HG03520 (cell line): Measurements from ENCODE around the gene ACLY.
"Not testable (repeated sequence)": the region's sequence is repeated elsewhere in the genome, so short reads cannot be mapped to it uniquely, and the experiment has no call there.

ENCODE experiments used
- ATAC-seq: cut with Tn5 transposase; IDR thresholded peaks from one replicate; pipeline ENCODE4 v1.9.1; 2021; ENCODE audit warnings: mild to moderate bottlenecking, moderate library complexity; ENCODE audit not compliant: unreplicated experiment

Gene ACLY

DNA sequence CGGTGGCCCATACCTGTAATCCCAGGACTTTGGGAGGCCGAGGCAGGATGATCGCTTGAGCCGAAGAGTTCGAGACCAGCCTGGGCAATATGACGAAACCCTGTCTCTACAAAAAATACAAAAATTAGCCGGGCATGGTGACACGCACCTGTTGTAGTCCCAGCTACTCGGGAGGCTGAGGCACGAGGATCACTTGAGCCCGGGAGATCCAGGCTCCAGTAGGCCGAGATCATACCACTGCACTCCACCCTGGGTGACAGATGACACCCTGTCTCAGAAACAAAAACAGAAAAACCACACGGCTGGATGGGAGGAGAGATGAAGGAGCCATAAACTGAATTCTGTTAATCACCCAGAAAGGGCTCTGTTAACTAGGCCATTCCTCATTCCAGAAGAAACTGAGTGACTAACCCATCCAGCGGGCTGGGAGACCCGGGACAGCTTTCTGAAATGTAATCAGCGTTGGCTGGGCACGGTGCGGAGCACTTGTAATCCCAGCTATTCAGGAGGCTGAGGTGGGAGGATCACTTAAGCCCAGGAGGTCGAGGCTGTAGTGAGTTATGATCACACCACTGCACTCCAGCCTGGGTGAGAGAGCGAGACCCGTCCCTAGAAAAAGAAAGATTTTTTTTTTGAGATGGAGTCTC, 82.1 kb downstream of the ACLY start:
- ATAC-seq: no peak

DNA sequence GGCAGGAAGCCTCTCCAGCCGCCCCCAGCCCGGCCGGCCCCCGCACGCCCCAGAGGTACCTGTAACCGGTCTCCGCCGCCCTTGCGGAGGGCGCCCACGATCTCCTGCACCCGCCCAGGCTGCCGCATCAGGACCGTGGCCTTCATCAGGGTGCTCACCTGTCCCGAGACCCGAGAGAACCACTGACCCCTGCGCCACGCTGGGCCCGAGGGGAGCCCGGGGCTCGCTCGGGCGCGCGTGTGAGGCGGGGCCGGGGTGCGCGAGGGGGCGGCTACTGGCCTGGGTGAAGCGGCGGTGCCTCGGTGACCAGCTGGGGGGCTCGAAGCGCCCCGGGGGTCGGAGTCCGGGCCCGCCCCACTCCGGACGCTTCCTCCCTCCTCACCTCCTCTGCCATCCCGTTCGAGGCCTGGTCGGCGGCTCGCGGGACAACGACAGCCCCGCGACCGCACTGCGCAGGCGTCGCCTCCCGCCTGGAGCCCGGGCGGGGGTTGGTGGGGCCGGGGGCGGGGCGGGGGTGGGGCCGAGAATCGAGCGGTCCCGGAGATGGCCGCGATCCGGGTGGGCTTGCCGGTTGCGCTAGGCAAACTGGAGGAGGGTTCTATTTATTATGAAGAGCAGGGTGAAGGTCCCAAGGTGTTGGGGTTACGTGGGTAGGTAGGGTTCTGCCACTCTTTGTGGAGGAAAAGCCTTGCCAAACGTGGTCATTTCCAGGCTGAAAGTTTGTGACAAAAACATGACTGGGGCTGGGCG, 82.8 kb downstream of the ACLY start, which contains the start of gene NT5C3B:
Gene NT5C3B, minus strand, starts transcription at position 433 of the 750 bp plus-strand sequence. Its CDS starts 39 bp downstream, at position 394.
- ATAC-seq: no peak

DNA sequence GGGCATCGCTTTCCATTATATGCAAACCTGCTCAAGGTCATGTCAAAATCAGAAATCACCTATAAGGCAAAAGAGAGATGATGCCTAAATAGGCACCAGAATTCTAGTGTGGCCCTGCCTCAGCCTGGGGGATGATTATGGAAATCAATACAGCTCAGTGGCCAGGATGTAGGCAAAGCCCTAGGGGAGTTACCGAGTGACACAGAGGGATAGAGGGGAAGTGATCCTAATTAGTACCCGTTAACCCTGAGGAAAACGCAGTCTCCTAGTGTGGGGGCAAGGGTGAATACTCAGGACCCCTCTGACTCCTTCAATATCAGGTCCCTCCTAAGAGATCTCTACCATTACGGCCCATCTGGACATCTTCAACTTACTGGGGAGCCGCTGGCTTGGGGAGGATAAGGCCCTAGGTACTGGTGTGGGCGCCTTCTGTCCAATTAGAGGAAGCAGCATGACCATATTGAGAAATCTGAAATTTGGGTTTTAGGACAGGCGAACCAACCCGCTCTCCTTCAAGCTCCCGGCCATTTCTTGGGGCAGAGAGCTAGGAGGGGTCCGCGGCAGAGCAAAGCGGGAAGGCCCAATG, 83.4 kb downstream of the ACLY start:
- ATAC-seq: no peak

DNA sequence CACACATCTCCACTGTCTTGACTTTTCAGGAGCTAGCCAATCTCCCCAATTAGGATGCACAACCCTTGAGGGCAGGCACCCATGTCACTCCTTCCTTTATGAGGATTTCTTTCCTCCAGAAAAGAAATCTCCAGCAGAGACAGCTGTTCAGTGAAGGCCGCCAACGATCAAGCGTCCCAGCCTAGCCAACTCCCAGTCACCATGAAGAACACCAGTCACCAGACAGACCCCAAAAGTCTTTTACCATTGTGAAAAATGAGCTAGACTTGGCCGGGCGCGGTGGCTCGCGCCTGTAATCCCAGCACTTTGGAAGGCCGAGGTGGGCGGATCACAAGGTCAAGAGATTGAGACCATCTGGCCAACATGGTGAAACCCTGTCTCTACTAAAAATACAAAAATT, 88.8 kb downstream of the ACLY start:
- not testable (repeated sequence) for ATAC-seq

DNA sequence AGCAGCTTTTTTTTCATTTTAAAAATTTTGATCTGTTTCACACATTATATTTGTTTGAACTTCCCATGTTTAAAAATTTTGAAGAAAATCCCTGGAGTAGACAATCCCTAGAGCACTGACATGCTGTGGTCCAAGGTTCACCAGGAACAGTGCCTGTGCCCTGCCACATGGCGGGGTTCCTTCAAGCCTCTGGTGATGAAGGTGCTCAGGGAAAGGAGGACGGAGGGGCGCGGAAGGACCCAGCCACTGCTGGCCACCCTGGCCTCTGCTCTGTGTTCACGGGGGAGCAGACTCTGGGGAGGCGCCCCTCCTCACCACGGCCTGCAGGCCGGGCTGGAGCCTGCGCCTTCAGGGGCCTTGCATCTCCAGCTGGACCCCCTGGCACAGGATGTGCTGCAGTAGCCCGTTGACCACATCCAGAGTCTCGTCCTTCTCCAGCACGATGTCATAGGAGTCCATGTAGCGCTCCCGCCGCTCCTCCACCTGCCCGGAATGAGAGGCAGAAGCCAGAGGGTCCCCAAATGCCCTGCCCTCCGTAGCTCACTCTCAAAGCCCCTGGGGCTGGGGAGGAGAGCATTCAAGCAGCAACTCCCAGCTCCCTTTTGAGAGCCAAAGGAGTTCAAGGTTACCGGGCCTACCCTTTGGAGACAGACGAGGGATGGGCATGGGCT, 93.4 kb downstream of the ACLY start:
- ATAC-seq: no peak

DNA sequence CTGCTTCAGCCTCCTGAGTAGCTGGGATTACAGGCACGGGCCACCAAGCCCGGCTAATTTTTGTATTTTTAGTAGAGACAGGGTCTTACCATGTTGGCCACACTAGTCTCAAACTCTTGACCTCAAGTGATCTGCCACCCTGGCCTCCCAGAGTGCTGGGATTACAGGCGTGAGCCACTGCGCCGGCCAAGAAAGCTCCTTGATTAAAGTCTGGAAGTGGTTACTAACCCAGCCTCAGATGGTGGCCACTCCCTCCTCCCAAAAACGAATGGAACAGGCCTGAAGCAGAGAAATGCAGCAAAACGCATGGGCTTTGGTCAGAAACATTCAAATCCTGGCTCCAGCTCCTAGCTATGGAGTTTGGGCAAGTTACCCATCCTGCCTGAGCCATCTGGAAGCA, 94.7 kb downstream of the ACLY start:
- ATAC-seq: no peak

DNA sequence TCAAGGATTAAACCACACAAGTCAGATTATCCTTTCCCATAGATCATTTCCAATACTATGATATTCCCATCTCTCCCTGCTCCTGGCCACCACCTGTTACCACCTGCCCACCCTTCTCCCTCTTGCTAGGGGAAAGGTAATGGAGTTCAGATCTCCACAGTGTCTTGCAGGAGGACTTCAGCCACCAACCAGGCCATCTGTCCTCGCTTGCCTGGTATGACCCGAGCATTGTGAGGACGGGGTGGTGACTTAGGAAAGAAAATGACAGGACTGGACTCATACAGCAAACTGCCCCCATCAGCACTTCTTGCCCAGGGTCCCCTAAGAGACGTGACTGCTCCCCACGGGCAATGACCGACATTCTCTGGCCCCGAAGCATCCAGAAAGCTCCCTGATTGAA, 95.2 kb downstream of the ACLY start:
- ATAC-seq: no peak

DNA sequence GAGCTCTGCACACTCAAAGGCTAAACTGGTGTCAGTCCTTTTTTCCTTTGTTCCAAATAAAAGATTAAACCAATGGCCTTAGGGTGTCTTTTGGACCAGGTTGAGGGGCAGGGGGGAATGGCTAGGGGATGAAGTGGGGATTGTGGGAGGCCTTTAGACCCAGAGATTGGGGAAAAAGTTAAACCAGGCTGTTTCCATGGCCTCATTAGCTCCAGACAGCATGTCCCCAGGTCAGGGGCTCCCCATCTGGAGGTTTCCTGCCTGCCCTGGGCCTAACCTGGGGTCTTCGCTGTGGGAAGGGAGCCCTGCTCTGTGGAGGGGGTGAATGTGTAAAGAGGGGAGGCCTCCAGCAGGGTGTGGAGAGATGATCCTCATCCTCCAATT, 95.6 kb downstream of the ACLY start:
- no peak for ATAC-seq

DNA sequence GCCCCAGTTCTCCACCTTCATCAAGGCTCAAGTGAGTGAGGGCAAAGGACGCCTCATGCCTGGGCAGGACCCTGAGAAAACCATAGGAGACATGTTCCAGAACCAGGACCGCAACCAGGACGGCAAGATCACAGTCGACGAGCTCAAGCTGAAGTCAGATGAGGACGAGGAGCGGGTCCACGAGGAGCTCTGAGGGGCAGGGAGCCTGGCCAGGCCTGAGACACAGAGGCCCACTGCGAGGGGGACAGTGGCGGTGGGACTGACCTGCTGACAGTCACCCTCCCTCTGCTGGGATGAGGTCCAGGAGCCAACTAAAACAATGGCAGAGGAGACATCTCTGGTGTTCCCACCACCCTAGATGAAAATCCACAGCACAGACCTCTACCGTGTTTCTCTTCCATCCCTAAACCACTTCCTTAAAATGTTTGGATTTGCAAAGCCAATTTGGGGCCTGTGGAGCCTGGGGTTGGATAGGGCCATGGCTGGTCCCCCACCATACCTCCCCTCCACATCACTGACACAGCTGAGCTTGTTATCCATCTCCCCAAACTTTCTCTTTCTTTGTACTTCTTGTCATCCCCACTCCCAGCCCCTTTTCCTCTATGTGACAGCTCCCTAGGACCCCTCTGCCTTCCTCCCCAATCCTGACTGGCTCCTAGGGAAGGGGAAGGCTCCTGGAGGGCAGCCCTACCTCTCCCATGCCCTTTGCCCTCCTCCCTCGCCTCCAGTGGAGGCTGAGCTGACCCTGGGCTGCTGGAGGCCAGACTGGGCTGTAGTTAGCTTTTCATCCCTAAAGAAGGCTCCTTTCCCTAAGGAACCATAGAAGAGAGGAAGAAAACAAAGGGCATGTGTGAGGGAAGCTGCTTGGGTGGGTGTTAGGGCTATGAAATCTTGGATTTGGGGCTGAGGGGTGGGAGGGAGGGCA, 96.3 kb downstream of the ACLY start:
- no peak for ATAC-seq

DNA sequence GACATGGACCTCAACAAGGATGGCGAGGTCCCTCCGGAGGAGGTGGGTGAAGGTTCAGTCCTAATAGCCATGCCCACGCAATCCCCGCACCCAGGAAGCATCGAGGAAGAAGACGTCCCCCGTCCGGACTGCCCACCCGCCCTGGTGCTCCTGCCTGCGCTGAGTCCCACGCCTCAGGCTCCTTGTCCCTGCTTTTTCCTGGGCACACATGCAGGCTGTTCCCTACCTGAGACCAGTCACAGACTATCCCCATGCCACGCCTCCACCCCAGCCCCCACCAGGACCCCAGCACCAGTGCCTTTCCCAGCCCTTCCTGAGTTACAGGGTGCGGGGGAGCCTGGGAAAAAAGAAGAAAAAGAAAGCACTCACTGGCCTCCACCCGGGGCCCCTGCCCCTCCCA, 97.0 kb downstream of the ACLY start:
- ATAC-seq: no peak

DNA sequence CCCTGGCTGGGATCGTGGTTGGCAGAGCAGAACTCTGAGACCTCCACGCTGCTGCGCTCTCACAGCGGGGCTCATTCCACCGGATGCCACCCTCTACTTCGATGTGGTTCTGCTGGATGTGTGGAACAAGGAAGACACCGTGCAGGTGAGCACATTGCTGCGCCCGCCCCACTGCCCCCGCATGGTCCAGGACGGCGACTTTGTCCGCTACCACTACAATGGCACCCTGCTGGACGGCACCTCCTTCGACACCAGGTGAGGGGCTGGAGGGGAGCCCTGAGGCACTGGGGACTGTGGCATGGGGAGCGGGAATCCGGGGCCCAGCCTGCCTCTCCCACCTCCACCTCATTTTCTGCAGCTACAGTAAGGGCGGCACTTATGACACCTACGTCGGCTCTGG, 100.7 kb downstream of the ACLY start:
- ATAC-seq: no peak
